Panc1 (cell line): Measurements from ENCODE around the gene NPR3.

Source experiments
- POLR2AphosphoS5 ChIP-seq: IDR thresholded peaks from 2 replicates; pipeline ENCODE4 v1.6.1; 2012; ENCODE audit warnings: mild to moderate bottlenecking, low read depth, low read length, moderate library complexity
- TF ChIP-seq, protein P1 (sequence below): fragments of 450-650 bp; IDR thresholded peaks from 2 replicates; pipeline ENCODE4 v1.5.1; 2017; ENCODE audit warnings: mild to moderate bottlenecking

- TF ChIP-seq, protein P1, sequence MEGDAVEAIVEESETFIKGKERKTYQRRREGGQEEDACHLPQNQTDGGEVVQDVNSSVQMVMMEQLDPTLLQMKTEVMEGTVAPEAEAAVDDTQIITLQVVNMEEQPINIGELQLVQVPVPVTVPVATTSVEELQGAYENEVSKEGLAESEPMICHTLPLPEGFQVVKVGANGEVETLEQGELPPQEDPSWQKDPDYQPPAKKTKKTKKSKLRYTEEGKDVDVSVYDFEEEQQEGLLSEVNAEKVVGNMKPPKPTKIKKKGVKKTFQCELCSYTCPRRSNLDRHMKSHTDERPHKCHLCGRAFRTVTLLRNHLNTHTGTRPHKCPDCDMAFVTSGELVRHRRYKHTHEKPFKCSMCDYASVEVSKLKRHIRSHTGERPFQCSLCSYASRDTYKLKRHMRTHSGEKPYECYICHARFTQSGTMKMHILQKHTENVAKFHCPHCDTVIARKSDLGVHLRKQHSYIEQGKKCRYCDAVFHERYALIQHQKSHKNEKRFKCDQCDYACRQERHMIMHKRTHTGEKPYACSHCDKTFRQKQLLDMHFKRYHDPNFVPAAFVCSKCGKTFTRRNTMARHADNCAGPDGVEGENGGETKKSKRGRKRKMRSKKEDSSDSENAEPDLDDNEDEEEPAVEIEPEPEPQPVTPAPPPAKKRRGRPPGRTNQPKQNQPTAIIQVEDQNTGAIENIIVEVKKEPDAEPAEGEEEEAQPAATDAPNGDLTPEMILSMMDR = no peak
- TF ChIP-seq POLR2AphosphoS5 = no peak
These were observed 25.7 kb downstream of the NPR3 start for GRCh38 chr5:32736842-32737241.
